Activated naive CD8-positive, alpha-beta T cell (primary cell): ENCODE measurements around the gene SUCLG2.
"Not testable (repeated sequence)": the region's sequence is repeated elsewhere in the genome, so short reads cannot be mapped to it uniquely, and the experiment has no call there.

Experiments used
- H3K27ac Mint-ChIP-seq: one replicate; pipeline ENCODE4 v1.8.0; 2021; ENCODE audit warnings: mixed read lengths
- H3K27me3 Mint-ChIP-seq: one replicate; pipeline ENCODE4 v1.8.0; 2021; ENCODE audit warnings: mixed read lengths
- H3K36me3 Mint-ChIP-seq: one replicate; pipeline ENCODE4 v1.8.0; 2021; ENCODE audit warnings: mixed read lengths
- H3K4me1 Mint-ChIP-seq: one replicate; pipeline ENCODE4 v1.8.0; 2021; ENCODE audit warnings: low read depth, mixed read lengths
- H3K4me3 Mint-ChIP-seq: one replicate; pipeline ENCODE4 v1.8.0; 2021; ENCODE audit warnings: mild to moderate bottlenecking, mixed read lengths
- H3K9me3 Mint-ChIP-seq: one replicate; pipeline ENCODE4 v1.8.0; 2021; ENCODE audit warnings: low read depth, mixed read lengths

SUCLG2 gene

DNA sequence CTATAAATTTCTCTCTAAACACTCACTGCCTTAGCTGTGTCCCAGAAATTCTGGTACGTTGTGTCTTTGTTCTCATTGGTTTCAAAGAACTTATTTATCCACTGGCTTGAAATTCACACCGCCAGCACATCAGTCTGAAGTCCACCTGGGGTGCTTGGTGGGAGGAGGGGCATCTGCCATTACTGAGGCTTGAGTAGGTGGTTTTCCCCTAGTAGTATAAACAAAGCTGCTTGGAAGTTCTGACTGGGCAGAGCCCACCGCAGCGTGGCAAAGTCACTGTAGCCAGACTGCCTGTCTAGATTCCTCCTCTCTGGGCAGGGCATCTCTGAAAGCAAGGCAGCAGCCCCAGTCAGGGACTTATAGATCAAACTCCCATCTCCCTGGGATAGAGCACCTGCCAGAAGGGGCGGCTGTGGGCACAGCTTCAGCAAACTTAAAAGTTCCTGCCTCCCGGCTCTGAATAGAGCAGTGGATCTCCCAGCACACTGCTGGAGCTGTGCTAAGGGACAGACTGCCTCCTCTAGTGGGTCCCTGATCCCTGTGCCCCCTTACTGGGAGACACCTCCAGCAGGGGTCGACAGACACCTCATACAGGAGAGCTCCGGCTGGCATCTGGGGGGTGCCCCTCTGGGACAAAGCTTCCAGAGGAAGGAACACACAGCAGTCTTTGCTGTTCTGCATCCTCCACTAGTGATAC is 114.1 kb downstream of the SUCLG2 start:
- peaks cover 32% of the 10 kb centered on the region for H3K4me1 Mint-ChIP-seq
- H3K27ac Mint-ChIP-seq = peak overlapping the region; percentile 61
- H3K9me3 Mint-ChIP-seq = peaks cover 14% of the 10 kb centered on the region
- H3K27me3 Mint-ChIP-seq = no peaks in the 10 kb centered on the region
- H3K4me3 Mint-ChIP-seq = no peak overlapping the region
- H3K36me3 Mint-ChIP-seq = peaks cover 45% of the 10 kb centered on the region

DNA sequence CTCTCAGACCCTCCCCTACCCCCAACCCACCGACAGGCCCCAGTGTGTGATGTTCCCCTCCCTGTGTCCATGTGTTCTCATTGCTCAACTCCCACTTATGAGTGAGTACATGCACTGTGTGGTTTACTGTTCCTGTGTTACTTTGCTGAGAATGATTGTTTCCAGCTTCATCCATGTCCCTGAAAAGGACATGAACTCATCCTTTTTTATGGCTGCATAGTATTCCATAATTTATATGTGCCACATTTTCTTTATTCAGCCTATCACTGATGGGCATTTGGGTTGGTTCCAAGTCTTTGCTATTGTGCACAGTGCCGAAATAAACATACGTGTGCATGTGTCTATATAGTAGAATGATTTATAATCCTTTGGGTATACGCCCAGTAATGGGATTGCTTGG is 117.2 kb downstream of the SUCLG2 start:
- Mint-ChIP-seq H3K27ac (peak overlapping the region; percentile 17), H3K4me1 (peaks cover 32% of the 10 kb centered on the region), H3K36me3 (peaks cover 34% of the 10 kb centered on the region)
- not testable (repeated sequence) for H3K4me3 Mint-ChIP-seq, H3K9me3 Mint-ChIP-seq, H3K27me3 Mint-ChIP-seq

DNA sequence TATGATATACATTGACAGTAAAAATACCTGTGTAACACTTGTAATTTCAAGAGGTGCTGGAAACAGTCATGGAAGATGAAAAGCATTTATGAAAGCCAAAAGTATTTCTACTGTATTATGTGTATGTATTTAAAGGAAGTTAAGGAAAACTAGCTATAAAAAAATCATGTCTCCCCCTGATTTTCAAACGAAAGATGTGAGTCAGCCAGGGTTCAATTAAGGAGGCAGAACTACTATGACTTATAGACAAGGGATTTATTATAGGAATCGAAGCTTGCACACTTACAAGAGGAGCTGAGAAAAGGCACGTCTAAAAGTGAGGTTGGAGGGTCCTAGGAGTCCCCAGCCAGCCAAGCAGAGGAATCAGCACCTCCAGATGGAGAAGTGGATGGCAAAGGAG is 119.4 kb downstream of the SUCLG2 start:
- Mint-ChIP-seq H3K9me3 (peaks cover 7% of the 10 kb centered on the region), H3K4me3 (no peak overlapping the region), H3K27ac (peak overlapping the region; percentile 12), H3K27me3 (no peaks in the 10 kb centered on the region), H3K4me1 (peaks cover 41% of the 10 kb centered on the region), H3K36me3 (peaks cover 26% of the 10 kb centered on the region)

DNA sequence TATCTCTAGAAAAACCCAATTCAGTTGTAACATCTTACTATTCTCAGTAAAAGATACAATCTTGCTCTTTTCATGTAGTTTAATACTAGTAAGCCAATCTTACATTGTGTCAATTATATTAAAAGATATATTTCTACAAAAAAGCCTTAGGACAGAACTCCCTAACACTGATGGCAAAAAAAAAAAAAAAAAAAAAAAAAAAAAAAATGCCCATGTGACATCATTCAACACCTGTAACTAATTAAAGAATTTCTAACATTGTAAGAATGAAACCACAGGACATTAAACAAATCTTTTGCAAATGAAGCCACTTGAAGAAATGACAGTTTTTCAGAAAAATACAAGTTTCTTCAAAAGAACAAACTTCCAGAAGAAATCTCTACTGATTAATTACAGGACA is 119.8 kb downstream of the SUCLG2 start:
- no peaks in the 10 kb centered on the region for H3K27me3 Mint-ChIP-seq
- H3K9me3 Mint-ChIP-seq = peaks cover 7% of the 10 kb centered on the region
- H3K4me1 Mint-ChIP-seq = peaks cover 42% of the 10 kb centered on the region
- H3K36me3 Mint-ChIP-seq = peaks cover 22% of the 10 kb centered on the region
- H3K27ac Mint-ChIP-seq = peak overlapping the region; percentile 12
- no peak overlapping the region for H3K4me3 Mint-ChIP-seq

DNA sequence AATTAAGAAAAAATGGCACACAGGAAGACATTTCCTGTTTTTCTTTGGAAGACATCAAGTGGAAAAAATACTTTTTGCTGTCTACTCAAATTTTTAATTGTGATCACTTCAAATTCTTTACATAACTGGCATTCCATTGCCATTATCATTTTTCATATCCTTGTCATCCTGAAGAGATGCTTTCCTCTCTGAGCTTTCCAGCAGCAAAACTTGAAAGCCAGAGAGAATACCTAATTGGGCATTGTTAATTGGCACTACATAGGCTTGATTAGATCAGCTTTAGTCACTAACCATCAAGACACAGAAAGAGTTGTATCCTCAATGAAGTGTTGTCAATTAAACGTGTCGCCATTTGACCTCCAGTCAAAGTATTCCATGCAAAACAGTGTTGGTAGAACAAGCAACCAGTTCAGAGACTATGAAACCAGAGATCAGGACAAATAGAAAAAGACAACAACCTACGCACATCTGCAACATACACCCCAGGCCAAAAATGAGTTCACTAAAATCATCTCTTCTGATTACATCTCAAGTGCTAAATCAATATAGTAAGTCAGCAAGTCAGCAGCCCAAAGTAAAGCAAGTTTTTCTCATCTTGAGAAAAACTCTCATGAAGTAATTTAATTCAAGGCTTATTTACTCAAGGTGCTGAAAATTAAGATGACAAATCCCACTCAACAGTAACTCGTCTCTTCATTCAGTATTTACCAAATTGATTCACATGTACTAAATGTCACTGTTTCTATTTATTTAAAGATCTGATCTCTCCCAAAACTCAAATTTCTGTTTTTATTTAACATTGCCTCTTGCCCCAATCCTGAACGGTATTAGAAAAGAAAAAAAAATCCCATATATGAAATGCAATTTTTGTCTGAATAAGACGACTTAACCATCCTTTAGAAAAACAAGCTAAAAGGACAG is 123.0 kb downstream of the SUCLG2 start:
- H3K27me3 Mint-ChIP-seq = no peaks in the 10 kb centered on the region
- H3K27ac Mint-ChIP-seq = no peak overlapping the region
- H3K36me3 Mint-ChIP-seq = peaks cover 33% of the 10 kb centered on the region
- H3K4me3 Mint-ChIP-seq = no peak overlapping the region
- H3K4me1 Mint-ChIP-seq = peaks cover 48% of the 10 kb centered on the region
- no peaks in the 10 kb centered on the region for H3K9me3 Mint-ChIP-seq

DNA sequence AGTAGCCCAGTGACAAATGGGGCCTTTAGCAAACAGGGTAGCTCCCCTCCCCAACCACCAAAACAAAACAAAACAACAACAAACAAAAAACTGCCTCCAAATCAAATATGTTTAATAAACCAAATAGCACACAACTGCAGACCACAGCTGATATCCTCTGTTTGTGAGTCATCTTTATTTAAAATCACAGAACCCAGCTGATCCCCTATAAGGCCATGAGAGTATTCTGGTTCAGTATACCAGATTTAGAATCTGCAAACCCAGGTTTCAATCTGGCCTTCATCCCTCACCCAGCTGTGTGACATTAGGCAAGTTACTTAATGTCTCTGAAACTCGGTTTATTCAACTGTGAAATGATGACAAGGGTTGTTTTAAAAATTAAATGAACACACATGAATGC is 124.5 kb downstream of the SUCLG2 start:
- Mint-ChIP-seq H3K9me3 (no peaks in the 10 kb centered on the region), H3K4me1 (peaks cover 36% of the 10 kb centered on the region), H3K36me3 (peaks cover 40% of the 10 kb centered on the region), H3K27me3 (no peaks in the 10 kb centered on the region), H3K27ac (no peak overlapping the region), H3K4me3 (no peak overlapping the region)

DNA sequence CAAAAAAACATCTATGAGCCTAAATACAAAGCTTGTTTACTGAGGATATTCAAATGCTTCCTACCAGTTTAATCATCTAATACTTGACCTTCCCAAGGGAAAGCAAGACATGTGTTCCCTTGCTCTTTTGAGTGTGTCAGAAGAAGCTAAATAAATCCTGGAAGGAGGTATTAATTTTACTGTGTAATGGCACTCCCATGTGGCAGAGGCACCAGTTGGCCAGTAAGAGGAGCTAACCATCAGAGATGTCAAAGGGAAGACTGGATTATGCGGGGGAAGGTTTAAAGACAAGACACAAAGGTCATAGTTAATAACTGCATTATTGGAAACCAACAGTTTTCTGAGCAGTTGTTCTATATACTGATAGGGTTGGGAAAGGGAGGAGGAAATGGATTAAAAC is 125.1 kb downstream of the SUCLG2 start:
- no peaks in the 10 kb centered on the region for H3K27me3 Mint-ChIP-seq
- peaks cover 34% of the 10 kb centered on the region for H3K4me1 Mint-ChIP-seq
- H3K9me3 Mint-ChIP-seq = no peaks in the 10 kb centered on the region
- H3K4me3 Mint-ChIP-seq = no peak overlapping the region
- peaks cover 43% of the 10 kb centered on the region for H3K36me3 Mint-ChIP-seq
- peak overlapping the region; percentile 23 for H3K27ac Mint-ChIP-seq

DNA sequence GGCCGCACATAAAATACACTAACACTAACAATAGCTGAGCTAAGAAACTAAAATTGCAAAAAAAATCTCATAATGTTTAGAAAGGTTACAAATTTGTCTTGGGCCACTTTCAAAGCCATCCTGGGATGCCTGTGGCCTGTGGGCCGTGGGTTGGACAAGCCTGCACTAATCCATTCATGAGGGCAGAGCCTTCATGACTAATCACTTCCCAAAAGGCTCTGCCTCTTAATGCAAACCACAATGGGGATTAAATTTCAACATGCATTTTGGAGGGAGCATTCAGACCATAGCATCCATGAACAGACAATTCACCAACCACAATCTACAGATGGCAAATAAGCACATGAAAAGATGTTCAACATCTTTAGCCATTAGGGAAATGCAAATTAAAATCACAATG is 128.2 kb downstream of the SUCLG2 start:
- Mint-ChIP-seq H3K36me3 (peaks cover 37% of the 10 kb centered on the region), H3K4me1 (peaks cover 21% of the 10 kb centered on the region), H3K27ac (no peak overlapping the region), H3K27me3 (no peaks in the 10 kb centered on the region), H3K9me3 (no peaks in the 10 kb centered on the region), H3K4me3 (no peak overlapping the region)

DNA sequence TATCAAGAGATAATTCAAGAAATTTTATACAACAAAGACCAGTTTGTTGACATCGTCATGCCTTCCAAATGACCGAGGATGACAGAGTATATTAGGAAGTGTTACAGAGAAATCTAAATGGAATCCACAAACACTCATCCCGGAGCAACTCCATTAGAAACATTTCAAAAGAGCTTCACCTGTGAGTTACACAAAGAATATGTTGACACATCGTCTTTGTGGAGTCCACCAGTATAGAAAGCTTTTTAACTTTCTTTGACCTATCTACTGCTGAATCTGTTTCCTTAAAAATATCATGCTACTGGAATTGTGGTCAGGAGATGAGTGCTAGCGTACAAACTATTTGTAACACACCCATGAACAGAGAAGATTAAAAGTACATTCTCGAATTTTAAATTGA is 130.4 kb downstream of the SUCLG2 start:
- Mint-ChIP-seq H3K36me3 (peaks cover 34% of the 10 kb centered on the region), H3K4me1 (peaks cover 7% of the 10 kb centered on the region)

DNA sequence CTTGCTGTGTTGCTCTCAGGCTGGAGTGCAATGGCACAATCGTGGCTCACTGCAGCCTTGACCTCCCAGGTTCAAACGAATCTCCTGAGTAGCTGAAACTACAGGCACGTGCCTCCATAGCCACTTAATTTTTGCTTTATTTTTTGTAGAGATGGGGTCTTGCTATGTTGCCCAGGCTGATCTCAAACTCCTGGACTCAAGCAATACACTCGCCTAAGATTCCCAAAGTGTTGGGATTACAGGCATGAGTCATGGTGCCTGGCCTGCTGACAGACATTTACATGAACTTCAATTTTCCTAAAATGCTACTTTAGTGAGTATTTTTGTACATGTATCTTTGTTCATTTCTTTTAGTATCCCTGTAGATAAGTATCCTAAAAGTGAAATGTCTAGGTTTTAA is 132.3 kb downstream of the SUCLG2 start:
- Mint-ChIP-seq H3K4me3 (no peak overlapping the region), H3K27me3 (no peaks in the 10 kb centered on the region)

More for the DNA sequence above, 130.4 kb downstream of the SUCLG2 start:
- Mint-ChIP-seq H3K4me3 (no peak overlapping the region), H3K9me3 (no peaks in the 10 kb centered on the region), H3K27ac (no peak overlapping the region), H3K27me3 (no peaks in the 10 kb centered on the region)

DNA sequence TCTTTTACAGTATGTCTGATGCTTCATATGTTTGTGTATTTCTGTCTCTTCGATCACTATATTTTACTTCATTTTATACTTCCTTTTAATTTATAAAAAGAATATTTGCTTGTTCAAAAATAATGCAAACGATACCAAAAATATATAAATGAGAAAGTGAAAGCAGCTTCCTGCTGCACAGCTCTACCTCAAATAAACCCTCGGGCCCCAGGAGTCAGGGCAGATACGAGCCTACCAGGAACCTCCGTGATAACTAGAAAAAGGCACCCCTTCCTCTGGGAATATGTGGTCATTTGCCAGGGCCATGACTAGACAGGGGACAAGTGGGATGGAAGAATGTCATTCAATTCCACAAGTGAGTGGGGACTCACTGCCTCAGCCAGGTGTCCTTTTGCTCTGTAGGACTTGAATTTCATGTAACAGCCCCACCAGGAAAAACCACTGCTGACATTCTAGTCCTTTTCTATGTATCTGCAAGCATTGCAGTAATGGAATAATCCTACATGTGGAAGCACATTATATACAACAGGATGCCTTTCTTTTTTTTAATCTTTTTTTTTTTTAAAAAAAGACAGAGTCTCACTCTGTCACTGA is 133.3 kb downstream of the SUCLG2 start:
- Mint-ChIP-seq H3K4me3 (no peak overlapping the region), H3K36me3 (peaks cover 18% of the 10 kb centered on the region), H3K9me3 (no peaks in the 10 kb centered on the region), H3K27ac (no peak overlapping the region), H3K27me3 (no peaks in the 10 kb centered on the region), H3K4me1 (no peaks in the 10 kb centered on the region)

More for the DNA sequence above, 132.3 kb downstream of the SUCLG2 start:
- peaks cover 22% of the 10 kb centered on the region for H3K36me3 Mint-ChIP-seq
- no peaks in the 10 kb centered on the region for H3K4me1 Mint-ChIP-seq
- no peaks in the 10 kb centered on the region for H3K9me3 Mint-ChIP-seq
- H3K27ac Mint-ChIP-seq = no peak overlapping the region

DNA sequence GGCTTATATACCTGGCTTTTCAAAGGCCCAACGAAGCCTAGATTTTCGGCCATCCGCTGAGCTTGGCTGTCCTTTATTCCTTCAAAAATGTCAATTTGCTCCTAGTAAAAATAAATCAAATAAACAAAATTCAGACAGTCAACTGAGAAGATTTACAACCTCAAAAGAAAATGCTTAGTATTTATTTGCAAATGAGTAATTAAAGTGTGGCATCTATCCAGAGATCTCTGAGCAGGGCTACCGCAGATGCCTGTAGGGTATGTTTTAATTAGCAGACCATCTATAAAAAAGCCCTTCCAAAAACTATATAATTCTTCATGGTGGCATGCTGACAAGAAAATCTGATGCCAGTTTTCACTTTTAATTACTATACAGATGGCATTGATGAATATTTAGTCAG is 136.2 kb downstream of the SUCLG2 start:
- H3K4me1 Mint-ChIP-seq = peaks cover 1% of the 10 kb centered on the region
- H3K36me3 Mint-ChIP-seq = peaks cover 19% of the 10 kb centered on the region
- no peaks in the 10 kb centered on the region for H3K9me3 Mint-ChIP-seq
- H3K4me3 Mint-ChIP-seq = no peak overlapping the region
- no peak overlapping the region for H3K27ac Mint-ChIP-seq
- no peaks in the 10 kb centered on the region for H3K27me3 Mint-ChIP-seq

DNA sequence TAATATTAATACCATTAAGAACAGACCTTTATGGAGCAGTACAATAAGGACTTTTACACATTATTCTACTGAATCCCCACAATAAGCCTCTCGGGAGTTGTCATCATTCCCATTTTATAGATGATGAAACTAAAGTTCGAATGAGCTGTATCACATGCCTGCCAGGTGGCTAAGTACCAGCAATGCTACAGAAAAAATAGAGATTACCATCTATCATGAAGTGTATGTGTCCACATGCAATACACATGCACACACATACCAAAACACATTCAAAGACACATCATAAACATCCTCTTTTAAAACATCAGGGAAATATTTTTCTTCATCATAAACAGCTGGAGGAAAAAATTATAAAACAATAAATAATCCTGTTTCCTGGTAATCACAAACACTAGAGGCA is 136.6 kb downstream of the SUCLG2 start:
- no peak overlapping the region for H3K4me3 Mint-ChIP-seq
- peaks cover 1% of the 10 kb centered on the region for H3K4me1 Mint-ChIP-seq
- peaks cover 19% of the 10 kb centered on the region for H3K36me3 Mint-ChIP-seq
- no peaks in the 10 kb centered on the region for H3K27me3 Mint-ChIP-seq
- H3K9me3 Mint-ChIP-seq = no peaks in the 10 kb centered on the region
- H3K27ac Mint-ChIP-seq = no peak overlapping the region

DNA sequence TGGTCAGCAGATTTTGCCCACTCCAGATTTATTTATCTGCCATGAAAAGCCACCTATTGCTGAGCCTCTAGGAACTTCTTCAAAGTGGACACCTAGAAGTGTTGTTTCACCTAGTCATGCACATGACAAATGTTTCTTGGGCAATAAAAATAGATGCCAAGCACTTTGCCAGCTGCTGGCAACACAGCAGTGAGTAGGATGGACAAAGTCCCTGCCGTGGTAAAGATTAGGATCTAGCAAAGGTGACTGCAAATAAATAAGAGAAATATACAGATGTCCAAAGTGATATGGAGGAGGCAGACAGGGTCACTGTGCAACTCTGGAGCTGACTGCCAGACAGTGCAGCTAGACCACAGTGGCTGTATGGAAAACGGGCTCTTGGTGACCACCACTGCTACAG is 137.9 kb downstream of the SUCLG2 start:
- Mint-ChIP-seq H3K9me3 (no peaks in the 10 kb centered on the region), H3K27ac (no peak overlapping the region), H3K36me3 (peaks cover 22% of the 10 kb centered on the region), H3K4me3 (no peak overlapping the region), H3K4me1 (peaks cover 1% of the 10 kb centered on the region), H3K27me3 (no peaks in the 10 kb centered on the region)

DNA sequence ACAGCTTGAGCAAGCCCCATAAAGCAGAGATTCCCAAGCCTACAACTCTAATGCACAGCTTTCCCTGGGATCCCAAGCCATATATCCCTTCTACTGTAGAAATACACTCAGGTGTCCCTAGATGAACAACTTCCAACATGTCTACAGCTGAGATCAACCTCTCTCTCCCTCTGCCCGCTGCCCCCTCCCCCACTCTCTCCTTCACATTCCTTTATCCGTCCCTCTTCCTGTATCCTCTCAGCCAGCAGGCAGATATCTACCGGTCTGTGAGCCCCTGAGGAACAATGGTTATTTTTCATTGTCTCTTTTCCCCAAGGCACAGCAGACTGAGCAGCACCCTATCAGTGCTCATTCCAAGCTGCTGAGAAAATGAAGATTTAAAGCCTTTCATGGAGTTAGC is 138.6 kb downstream of the SUCLG2 start:
- H3K4me3 Mint-ChIP-seq = no peak overlapping the region
- peaks cover 1% of the 10 kb centered on the region for H3K4me1 Mint-ChIP-seq
- H3K9me3 Mint-ChIP-seq = no peaks in the 10 kb centered on the region
- no peaks in the 10 kb centered on the region for H3K27me3 Mint-ChIP-seq
- peaks cover 22% of the 10 kb centered on the region for H3K36me3 Mint-ChIP-seq
- no peak overlapping the region for H3K27ac Mint-ChIP-seq
